ENCODE results near the gene APH1A. TPM values are rescaled to one million over a fixed set of nuclear protein-coding genes. Genes with fewer than 3 reads are reported as not detected.

The APH1A gene
- total RNA-seq, 1 experiment from 2014 or later = 115 TPM

GRCh38 chr1:150288382-150288781 lies 19.6 kb upstream of the APH1A start:
- no peak overlapping the region for H3K23ac ChIP-seq (ENCODE audit: insufficient read length, low read depth, low read length)
- H3K4ac ChIP-seq (ENCODE audit: low read depth, low read length) = no peak overlapping the region
- Mint-ChIP-seq H3K4me1 (peaks cover 6 to 8% of the 10 kb centered on the region in 2 experiments), H3K27me3 (ENCODE audit: low read depth) (peaks cover 4% of the 10 kb centered on the region), H3K9me3 (no peaks in the 10 kb centered on the region; a peak in 1 of 5 replicates), H3K27ac (no peak overlapping the region), H3K4me3 (no peak overlapping the region), H3K36me3 (ENCODE audit: insufficient read depth in 1 of 3, low read depth in 3 of 3) (peaks cover 8 to 29% (median 23%) of the 10 kb centered on the region in 3 experiments)
- no peak overlapping the region for H2BK20ac ChIP-seq (ENCODE audit: low read depth, low read length, poor library complexity, severe bottlenecking)
- no peaks in the 10 kb centered on the region for H3K79me2 ChIP-seq (ENCODE audit: insufficient read depth, low read length)
- no peak overlapping the region for H3K56ac ChIP-seq (ENCODE audit: insufficient read length, low read depth, low read length)
- H2BK12ac ChIP-seq (ENCODE audit: insufficient read length, low read depth, low read length) = no peak overlapping the region
- H4K8ac ChIP-seq (replicated peaks; ENCODE audit: insufficient read length, low read depth, low read length) = no peak overlapping the region
- no peak overlapping the region for H3T11ph ChIP-seq (ENCODE audit: low read length)
- no peak overlapping the region for H3K18ac ChIP-seq (ENCODE audit: insufficient read length, low read depth, low read length)
- H3K9me3 ChIP-seq (ENCODE audit: control insufficient read depth, low read depth, low read length) = no peaks in the 10 kb centered on the region
- no peak overlapping the region for H3K4me2 ChIP-seq (ENCODE audit: insufficient read depth, insufficient read length, low read length)
- no peaks in the 10 kb centered on the region for H3K4me1 ChIP-seq (ENCODE audit: insufficient read depth, low read length)
- peaks cover 1% of the 10 kb centered on the region for H3K23me2 ChIP-seq (ENCODE audit: insufficient read length, low read depth, low read length, poor library complexity, severe bottlenecking)
- no CpG with 5 or more reads among the region's 1 CpG for WGBS (ENCODE audit: extremely low coverage, insufficient read length, low lambda C conversion rate)
- peaks cover 3% of the 10 kb centered on the region for H4K20me1 ChIP-seq (ENCODE audit: control insufficient read depth, insufficient read depth, insufficient read length)
- no peak for TF ChIP-seq CTCF (conservative IDR thresholded peaks at IDR 0.05)
- H3K27ac ChIP-seq (ENCODE audit: insufficient read length, low read depth, low read length) = no peak overlapping the region
- no peak overlapping the region for H2BK120ac ChIP-seq (ENCODE audit: low read depth, low read length, poor library complexity, severe bottlenecking)
- no peaks in the 10 kb centered on the region for H3K79me1 ChIP-seq (ENCODE audit: insufficient read depth, low read depth, low read length, poor library complexity, severe bottlenecking)
- no peak overlapping the region for H2BK5ac ChIP-seq (ENCODE audit: insufficient read length, low read length)
- no peaks in the 10 kb centered on the region for H3K27me3 ChIP-seq (ENCODE audit: insufficient read depth, low read length)
- H3K9ac ChIP-seq (ENCODE audit: extremely low read depth, insufficient read length, low read length) = no peak overlapping the region
- no peak for DNase-seq
- H2BK15ac ChIP-seq (ENCODE audit: low read depth, low read length) = no peak overlapping the region
- no peak overlapping the region for H3K14ac ChIP-seq (ENCODE audit: insufficient read depth, low read length)
- no peak overlapping the region for H2AFZ ChIP-seq (ENCODE audit: low read length)
- H2AK5ac ChIP-seq (ENCODE audit: insufficient read length, low read length) = no peak overlapping the region
- no peak overlapping the region for H4K5ac ChIP-seq (ENCODE audit: insufficient read length, low read depth, low read length)
- no peak overlapping the region for H4K91ac ChIP-seq (ENCODE audit: insufficient read length, low read depth, low read length)

Measured in H9 (cell line).